Stimulated activated naive CD8-positive, alpha-beta T cell treated with anti-CD3 and anti-CD28 coated beads, Interleukin-15, amount 100 ng/mL, for 72 hours (primary cell): ENCODE measurements around the gene C1orf210.

Experiments used
- ATAC-seq: fragments of 150-1000 bp; cut with Tn5 transposase; 2 replicates; pipeline ENCODE4 v1.10.0; 2021; ENCODE audit warnings: mild to moderate bottlenecking, moderate library complexity
- DNase-seq, 2 donors: peaks; one replicate each; pipeline ENCODE4 v3.0.0; 2021 to 2022
- H3K27ac Mint-ChIP-seq, 2 donors: one replicate each; pipeline ENCODE4 v1.8.0; 2022; ENCODE audit warnings: mild to moderate bottlenecking in 2 of 2, mixed read lengths in 2 of 2, moderate library complexity in 2 of 2
- H3K27me3 Mint-ChIP-seq: one replicate; pipeline ENCODE4 v1.8.0; 2022; ENCODE audit warnings: mixed read lengths
- H3K4me1 Mint-ChIP-seq: one replicate; pipeline ENCODE4 v1.8.0; 2022; ENCODE audit warnings: mild to moderate bottlenecking, mixed read lengths
- H3K4me3 Mint-ChIP-seq, 2 donors: one replicate each; pipeline ENCODE4 v1.8.0; 2022; ENCODE audit warnings: mild to moderate bottlenecking in 2 of 2, mixed read lengths in 2 of 2, moderate library complexity in 1 of 2
- H3K9me3 Mint-ChIP-seq, 2 donors: one replicate each; pipeline ENCODE4 v1.8.0; 2022; ENCODE audit warnings: mixed read lengths in 2 of 2

Gene C1orf210

GRCh38 chr1:43235451-43236121 lies 49.8 kb downstream of the C1orf210 start:
- no peaks in the 10 kb centered on the region for H3K4me1 Mint-ChIP-seq
- no peak overlapping the region for H3K4me3 Mint-ChIP-seq
- DNase-seq = no peak
- no peaks in the 10 kb centered on the region for H3K9me3 Mint-ChIP-seq
- no peak overlapping the region for H3K27ac Mint-ChIP-seq
- no peaks in the 10 kb centered on the region for H3K27me3 Mint-ChIP-seq
- ATAC-seq = no peak

GRCh38 chr1:43235040-43235439 lies 50.3 kb downstream of the C1orf210 start:
- ATAC-seq = no peak
- DNase-seq = no peak
- Mint-ChIP-seq H3K27me3 (no peaks in the 10 kb centered on the region), H3K27ac (peak overlapping the region in 1 of 2 donors; percentile 7), H3K4me3 (no peak overlapping the region), H3K4me1 (no peaks in the 10 kb centered on the region), H3K9me3 (no peaks in the 10 kb centered on the region)

GRCh38 chr1:43234267-43234666 lies 51.1 kb downstream of the C1orf210 start:
- no peak for ATAC-seq
- H3K4me1 Mint-ChIP-seq = no peaks in the 10 kb centered on the region

GRCh38 chr1:43233631-43234030 lies 51.8 kb downstream of the C1orf210 start:
- Mint-ChIP-seq H3K4me1 (no peaks in the 10 kb centered on the region), H3K4me3 (no peak overlapping the region), H3K9me3 (no peaks in the 10 kb centered on the region), H3K27me3 (no peaks in the 10 kb centered on the region), H3K27ac (no peak overlapping the region)
- ATAC-seq (no peak), DNase-seq (no peak)

More at GRCh38 chr1:43234267-43234666, 51.1 kb downstream of the C1orf210 start:
- Mint-ChIP-seq H3K9me3 (no peaks in the 10 kb centered on the region), H3K27ac (no peak overlapping the region), H3K27me3 (no peaks in the 10 kb centered on the region), H3K4me3 (no peak overlapping the region)
- DNase-seq = no peak

- DNase-seq (no peak), ATAC-seq (no peak)
- no peaks in the 10 kb centered on the region for H3K9me3 Mint-ChIP-seq
- H3K27ac Mint-ChIP-seq = no peak overlapping the region
- no peak overlapping the region for H3K4me3 Mint-ChIP-seq
- no peaks in the 10 kb centered on the region for H3K27me3 Mint-ChIP-seq
- no peaks in the 10 kb centered on the region for H3K4me1 Mint-ChIP-seq
Observed at GRCh38 chr1:43232482-43232881, 52.9 kb downstream of the C1orf210 start.

- no peak overlapping the region for H3K27ac Mint-ChIP-seq
- H3K27me3 Mint-ChIP-seq = no peaks in the 10 kb centered on the region
- no peak overlapping the region for H3K4me3 Mint-ChIP-seq
- DNase-seq (no peak), ATAC-seq (no peak)
- H3K4me1 Mint-ChIP-seq = no peaks in the 10 kb centered on the region
- H3K9me3 Mint-ChIP-seq = no peaks in the 10 kb centered on the region
Observed at GRCh38 chr1:43232074-43232473, 53.3 kb downstream of the C1orf210 start.
